ENCODE data around the gene MIXL1.

- TF ChIP-seq CTCF (conservative IDR thresholded peaks at IDR 0.05) (no peak), EZH2 (IDR thresholded peaks at IDR 0.05; ENCODE audit: low read depth) (no peak)
These were observed 30.5 kb downstream of the MIXL1 start for GRCh38 chr1:226253933-226254332.

All from PC-9 (cell line).